ENCODE data around the gene BMI1. TPM values are rescaled to one million over a fixed set of nuclear protein-coding genes. Genes with fewer than 3 reads are reported as not detected.
"Not testable (repeated sequence)": the region's sequence is repeated elsewhere in the genome, so short reads cannot be mapped to it uniquely, and the experiment has no call there.

The BMI1 gene
- total RNA-seq, 1 experiment from 2014 or later: 114 TPM

DNA sequence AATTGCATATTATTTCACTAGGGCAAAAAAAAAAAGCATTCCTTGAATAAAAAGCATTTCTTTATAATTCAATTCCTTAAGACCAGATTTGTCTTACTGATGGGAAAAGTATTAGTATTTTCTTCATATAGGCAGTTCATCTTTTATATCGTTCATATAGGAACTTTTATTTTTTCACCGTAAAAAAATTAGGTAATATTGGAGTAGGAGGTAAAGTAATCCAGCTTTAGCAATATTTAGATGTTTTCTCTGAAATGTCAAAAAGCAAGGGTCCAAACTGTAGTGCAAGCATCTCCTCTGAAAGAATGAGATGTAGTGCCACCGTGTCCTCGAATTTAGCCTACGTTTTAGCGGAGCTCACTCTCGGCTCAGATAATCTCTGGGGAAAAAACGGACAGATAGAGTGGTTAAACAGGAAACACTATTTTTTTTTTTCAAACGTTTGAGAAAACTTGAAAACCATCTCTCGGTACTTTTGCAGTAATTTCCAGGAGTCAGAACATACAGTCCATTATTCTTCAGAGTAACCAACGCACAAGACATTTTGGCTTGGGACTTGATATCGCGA, 18.9 kb downstream of the BMI1 start:
- DNase-seq (ENCODE audit: low read depth): no peak

DNA sequence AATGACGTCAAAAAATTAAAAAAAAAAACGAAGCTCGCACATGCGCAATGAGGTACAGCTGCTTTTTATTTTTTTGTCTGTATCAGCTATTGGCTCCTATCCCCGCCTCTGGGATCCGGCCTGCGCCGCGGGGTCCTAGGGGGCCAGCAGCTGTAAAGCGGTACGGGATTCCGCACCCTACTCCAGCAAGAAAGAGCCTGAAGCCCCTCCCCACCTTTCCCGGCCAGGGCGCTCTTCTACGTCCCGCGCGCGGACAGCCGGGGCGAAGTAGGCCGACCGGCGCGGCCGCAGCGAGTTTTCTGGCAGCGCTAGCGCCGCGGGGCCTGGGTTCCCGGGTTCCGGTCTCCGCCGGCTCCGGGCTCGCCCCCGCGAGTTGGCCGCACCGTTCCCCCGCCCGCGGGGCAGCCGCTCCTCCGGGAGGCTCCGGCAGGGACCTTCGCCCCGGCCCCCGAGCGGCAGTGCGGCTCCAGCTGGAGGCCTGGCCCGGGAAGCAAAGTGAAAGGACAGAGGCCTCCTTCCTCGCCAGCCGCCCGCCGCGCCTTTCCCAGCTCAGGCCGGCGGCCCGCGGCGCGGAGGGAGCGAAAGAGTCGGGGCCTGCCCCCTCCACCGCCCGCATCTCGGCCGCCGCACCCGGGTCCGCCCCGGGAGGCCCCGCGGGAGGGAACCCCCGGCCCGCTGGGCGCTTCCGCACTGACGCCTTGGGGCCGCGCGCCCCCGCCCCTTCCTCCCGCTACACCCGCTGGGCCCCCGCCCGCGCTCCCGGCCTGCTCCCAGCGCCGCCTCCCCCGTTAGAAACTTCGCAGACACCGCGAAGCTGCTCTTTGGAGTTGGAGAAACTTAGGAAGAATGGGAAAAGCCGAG, 19.7 kb downstream of the BMI1 start:
- DNase-seq (ENCODE audit: low read depth): peak; percentile 80

DNA sequence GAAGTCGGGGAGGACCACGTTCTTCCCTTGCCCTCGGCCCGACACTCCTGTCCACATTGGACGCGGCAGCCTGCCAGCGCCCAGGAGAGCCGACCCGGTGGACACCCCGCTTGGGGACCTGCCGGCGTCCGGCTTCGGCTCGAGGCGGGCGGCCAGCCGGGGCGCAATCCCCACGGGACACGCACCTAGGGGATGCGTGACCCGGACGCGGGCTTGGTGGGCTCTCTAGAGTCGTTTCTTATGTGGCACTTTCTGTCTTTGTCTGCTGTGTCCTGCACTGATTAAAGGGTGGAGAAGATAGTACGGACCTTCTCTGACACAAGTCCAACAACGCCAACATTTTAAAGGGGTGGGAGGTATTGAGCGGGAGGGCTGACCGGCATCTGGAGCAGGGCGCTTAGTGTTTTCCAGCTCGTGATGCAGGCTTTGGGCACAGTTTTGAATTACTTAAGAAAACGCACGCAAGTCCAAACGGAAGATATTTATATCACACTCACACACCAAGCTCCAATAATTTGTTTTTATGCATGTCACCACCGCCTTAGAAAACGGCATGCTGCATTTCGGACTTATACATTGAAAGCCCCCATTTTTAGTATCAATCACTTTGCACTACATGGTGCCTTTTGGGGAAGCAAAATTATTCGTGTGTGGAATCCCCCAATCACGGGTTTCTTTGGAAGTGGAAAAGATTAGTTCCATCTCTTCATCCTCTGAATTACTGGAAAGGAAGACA, 20.5 kb downstream of the BMI1 start:
- DNase-seq (ENCODE audit: low read depth): peak; percentile 37

DNA sequence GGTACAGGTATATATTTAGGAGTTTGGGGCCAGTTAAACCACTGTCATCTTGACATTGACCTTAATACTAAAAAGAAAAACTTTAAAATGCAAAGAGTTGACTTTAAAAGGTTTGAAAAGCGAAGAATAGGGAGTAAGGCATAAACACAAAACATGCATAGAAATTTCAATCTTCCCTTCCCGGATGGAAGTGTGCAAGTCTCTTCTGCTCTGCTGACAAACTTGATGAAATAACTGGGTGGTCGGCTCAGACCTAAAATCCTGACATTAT, 21.0 kb downstream of the BMI1 start:
- no peak for DNase-seq (ENCODE audit: low read depth)

DNA sequence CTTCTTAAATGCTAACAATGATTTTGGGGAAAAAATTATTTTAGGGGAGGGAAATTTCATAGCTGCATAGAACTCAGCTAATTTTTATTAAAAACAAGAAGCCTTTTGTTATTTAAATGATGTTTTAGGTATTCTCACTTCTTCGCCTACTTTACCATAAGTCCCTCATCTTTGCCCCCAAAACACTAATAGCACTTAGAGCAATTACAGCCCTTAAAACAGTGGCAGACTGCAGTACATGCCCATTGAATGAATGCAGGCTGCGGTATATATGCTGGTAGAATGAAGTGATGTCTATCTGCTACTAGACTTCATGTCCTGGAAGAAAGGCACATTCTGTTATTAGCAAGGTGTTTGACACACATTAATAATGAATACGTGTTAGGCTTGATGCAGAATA, 21.5 kb downstream of the BMI1 start:
- no peak for DNase-seq (ENCODE audit: low read depth)

DNA sequence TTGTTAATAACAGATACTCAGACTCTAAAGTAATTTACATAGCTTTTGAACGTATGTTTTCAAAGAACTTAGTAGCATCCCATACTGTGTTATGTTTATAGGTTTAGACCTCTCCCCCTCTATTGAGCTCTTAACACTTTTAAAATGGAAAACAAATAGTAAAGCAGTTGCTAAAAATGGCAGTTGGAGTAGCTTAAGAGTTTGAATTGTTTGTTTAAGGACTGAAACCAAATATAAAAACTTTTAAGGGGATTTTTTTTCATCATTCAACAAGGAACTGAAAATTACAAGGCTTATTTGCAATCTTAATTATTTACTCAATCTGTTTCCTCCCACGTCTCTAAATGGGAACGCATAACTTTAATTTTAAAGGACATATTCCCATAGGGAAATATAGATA, 22.8 kb downstream of the BMI1 start:
- DNase-seq (ENCODE audit: low read depth): no peak

DNA sequence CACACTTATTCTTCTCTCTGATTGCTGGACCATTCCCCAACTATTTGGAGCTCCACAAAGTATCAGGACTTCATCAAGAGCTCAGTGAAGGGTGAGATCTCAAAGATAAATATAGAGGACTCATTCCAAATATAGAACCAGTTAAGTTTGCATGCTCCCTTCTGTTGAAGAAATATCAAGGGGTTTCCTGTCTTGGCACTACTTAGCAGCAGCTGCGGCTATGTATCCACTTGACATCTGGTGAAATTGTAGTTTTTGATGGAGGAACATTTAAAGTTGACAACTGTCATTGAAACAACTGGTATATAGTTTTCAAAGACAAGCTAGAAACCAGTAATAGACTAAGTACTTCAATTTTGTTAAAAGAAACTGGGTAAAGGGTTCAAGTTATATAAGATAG, 23.4 kb downstream of the BMI1 start:
- DNase-seq (ENCODE audit: low read depth): no peak

DNA sequence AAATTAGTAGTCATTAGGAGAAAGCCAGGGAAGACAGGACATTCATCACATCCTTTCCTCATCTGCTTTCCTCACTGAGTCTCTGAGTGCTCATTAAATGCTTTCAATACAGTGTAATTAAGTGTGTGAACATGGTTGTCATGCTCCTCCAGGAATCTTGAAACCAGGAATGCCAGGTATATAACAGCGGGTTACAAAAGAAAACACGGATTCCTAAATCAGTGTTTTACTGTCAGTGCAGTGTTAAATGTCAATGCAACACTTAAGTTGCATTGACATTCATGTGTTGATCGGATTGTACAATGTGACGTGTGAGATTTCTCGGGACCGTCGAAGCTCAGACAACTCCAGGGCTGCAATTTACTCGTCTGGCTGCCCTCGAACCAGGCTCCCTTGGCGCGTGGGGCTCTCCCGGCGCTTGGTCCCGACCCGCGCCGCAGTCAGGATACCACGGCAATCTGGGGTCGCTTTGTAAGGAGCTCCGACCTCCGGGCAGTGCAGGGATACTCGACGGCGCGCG, 23.9 kb downstream of the BMI1 start:
- DNase-seq (ENCODE audit: low read depth): no peak

DNA sequence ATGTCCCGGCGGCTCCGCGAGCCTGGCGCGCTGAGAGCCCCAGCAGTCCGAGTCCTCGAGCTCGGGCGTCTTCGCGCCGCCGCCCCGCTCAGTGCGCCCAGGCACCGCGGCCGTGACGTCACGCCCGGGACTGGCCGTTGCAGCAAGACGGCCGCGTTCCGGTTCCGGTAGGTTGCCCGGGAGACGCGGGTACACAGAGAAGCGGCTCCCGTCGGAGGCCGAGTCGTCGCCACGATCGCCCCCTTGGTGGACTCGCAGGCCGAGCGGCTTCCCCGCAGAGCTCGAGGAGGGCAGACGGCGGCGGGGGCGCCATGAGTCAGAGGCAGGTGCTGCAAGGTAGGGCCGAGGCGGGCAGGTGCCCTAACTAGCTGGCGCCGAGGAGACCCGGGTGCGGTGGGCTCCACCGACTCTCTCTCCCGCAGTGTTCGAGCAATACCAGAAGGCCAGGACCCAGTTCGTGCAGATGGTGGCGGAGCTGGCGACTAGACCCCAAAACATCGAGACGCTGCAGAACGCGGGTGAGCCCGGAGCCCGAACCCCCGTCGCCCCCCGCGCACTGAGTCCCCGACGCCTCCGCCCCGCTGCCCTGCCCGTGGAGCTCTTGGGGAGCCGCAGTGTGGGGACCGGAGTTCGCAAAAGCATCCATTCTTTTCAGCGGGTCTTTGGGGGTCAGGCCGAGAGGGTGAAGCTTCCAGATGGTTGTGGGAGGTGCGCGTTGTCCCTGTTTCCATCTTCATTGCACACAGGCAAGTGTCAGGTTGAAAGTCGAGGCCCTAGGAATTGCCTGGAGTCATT, 24.6 kb downstream of the BMI1 start, which contains the start of gene SPAG6:
Gene SPAG6 (plus strand): TSS at position 196 of the 795 bp plus-strand sequence. CDS start 116 bp downstream, at position 312.
- DNase-seq (ENCODE audit: low read depth): no peak

DNA sequence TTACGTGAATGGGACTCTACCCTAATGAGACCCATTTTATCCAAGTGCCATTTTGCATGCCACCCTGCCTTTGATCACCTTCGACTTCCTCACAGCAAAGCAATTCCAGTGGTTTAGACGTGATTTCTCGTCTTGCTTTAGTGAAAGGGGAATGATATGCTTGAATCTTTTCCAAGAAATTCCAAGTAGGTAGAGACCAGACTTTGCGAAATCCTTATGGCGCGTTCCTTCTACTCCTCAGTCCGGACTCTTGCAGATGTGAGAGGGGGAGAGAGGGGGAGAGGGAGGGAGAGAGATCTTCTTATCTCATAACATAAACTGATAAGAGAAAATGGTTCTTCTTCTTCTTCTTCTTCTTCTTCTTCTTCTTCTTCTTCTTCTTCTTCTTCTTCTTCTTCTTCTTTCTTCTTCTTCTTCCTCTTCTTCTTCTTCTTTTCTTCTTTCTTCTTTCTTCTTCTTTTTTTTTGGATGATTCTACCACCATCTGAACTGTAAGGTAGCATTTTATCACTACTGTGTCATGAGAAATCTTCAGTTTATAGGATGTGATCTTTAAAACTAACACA, 25.3 kb downstream of the BMI1 start:
- DNase-seq (ENCODE audit: low read depth): no peak

DNA sequence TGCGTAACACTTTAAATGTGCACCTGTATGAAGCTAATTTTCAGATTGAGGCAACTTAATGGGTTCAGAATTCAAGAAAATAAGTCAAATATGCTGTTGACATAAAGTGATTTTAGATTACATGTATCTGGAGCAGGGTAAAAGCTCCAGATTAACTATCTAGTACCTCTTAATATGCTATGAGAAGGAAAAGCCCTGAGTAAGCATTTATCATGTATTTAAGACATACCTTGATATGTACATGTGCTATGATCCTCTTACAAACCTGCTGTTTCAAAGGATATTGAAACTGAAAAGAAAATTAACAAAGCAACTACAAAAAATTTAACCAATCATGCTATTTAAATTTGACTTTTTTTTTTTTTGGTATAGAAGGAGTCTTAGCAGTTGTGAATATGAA, 28.9 kb downstream of the BMI1 start:
- no peak for DNase-seq (ENCODE audit: low read depth)

DNA sequence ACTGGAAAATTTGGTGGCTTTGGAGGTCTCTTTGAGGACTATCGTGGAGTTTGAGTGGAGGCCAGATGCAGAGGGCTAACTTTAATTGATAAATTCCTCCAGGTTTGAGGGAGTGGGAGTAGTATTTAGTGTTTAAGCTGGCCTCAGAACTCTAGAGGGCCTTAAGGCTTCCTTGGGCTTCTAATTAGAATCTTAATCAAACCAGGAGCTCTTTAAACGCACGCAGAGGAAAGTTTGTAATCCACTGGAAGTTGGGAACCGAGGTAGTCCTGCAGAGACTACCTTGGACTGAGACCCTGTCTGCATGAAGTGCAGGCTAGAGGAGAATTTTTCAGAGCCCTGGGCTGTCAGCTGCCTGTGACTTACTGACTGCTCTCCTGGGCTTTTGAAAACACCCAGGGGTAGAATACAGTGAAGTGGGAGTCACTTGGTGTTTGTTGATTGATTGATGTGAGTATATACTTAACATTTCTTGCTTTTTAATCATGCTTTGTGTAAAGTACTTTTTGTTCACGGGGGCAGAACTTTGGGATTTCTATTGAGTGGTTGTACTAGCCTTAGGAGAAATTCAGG, 30.3 kb downstream of the BMI1 start:
- DNase-seq (ENCODE audit: low read depth): no peak

DNA sequence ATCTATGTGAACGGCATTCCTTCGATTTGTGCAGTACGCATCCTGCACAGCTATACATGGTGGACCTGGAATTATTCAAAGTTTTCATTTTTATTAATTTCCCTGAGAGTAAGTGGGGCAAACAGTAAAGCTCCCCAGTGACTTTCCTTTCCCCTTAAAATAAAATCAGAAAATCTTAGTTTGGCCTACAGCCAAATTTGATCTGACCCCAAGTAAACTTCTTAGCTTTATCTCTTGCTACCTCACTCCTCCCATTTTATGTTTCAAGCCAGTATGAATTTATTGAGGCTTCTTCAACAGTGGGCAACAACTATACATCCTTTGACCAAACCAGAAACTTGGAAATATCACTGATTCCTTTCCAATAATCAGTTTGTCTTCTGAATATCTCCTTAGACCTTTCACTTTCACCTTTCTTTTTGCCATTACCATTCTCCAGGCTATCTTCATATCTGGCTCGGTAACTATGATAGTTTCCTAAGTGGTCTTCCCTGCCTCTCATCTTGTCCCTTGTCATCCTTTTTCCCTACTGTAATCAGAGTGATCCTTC, 35.5 kb downstream of the BMI1 start:
- no peak for DNase-seq (ENCODE audit: low read depth)

DNA sequence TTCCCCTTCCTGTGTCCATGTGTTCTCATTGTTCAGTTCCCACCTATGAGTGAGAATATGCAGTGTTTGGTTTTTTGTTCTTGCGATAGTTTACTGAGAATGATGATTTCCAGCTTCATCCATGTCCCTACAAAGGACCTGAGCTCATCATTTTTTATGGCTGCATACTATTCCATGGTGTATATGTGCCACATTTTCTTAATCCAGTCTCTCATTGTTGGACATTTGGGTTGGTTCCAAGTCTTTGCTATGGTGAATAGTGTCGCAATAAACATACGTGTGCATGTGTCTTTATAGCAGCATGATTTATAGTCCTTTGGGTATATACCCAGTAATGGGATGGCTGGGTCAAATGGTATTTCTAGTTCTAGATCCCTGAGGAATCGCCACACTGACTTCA, 36.9 kb downstream of the BMI1 start:
- DNase-seq (ENCODE audit: low read depth): not testable (repeated sequence)

DNA sequence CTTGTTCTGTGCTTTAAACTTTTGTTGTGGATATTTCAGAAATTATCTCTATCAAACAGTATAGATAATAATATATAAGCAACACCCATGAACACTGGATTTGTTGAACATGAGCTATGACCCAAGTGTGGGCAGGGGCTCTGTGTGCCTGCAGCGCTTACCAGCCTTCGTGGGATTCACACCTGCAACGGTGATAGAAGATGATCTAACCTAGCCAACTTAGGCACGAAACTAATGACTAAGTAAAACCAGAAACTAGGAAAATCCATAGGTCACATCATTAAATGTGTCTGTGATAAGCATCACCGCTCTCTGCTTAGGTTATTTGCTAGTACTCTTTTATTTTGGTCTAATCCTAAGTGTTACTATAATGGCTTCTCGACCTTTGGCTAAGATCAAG, 42.4 kb downstream of the BMI1 start:
- no peak for DNase-seq (ENCODE audit: low read depth)

DNA sequence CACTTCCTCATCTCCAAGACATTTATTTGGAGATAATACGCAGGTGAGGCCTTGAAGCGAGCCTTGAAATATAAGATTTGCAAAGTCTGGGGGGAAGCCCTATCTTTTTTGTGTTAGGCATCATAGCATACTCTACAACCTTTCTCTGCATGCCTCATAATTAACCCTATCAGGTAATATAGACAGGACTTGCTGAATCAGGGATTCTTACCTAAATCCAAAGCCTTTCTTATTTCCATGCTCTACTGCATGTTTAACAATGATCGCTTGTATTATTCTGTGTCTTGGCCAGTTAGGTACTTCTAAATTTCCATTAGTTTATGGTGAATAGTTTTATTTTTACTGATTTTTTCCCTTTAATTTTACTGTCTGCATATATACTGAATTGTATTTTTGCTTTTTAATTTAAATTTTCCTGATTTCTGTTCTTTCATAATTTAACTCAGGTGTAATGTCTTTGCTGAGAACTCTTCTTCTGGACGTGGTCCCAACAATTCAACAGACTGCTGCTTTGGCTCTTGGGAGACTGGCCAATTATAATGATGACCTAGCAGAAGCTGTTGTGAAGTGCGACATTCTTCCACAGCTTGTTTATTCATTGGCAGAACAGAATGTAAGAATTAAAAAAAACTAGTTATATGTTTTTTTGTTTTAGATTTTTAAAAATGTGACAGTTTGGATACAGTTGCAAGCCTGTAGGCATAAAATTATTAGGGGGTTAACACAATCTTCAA, 43.7 kb downstream of the BMI1 start:
- no peak for DNase-seq (ENCODE audit: low read depth)

DNA sequence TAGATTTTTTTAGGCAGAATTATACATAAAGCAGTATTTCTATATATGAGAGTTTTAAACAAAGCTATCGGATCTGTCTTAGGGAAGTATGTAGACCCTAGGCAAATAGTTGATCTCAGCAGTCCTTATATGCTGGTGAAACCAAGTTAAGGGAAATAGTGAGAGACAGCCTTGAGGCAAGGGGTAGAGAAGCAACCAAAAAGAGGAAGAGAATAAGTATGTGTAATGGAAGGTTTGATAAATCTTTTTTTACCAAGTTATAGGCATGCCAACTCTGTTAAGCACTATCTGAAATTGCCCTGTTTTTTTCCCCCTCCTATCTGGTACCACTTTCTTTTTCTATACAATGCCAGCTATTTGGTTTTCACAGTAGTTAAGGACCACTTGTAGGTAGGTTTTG, 44.3 kb downstream of the BMI1 start:
- DNase-seq (ENCODE audit: low read depth): no peak

DNA sequence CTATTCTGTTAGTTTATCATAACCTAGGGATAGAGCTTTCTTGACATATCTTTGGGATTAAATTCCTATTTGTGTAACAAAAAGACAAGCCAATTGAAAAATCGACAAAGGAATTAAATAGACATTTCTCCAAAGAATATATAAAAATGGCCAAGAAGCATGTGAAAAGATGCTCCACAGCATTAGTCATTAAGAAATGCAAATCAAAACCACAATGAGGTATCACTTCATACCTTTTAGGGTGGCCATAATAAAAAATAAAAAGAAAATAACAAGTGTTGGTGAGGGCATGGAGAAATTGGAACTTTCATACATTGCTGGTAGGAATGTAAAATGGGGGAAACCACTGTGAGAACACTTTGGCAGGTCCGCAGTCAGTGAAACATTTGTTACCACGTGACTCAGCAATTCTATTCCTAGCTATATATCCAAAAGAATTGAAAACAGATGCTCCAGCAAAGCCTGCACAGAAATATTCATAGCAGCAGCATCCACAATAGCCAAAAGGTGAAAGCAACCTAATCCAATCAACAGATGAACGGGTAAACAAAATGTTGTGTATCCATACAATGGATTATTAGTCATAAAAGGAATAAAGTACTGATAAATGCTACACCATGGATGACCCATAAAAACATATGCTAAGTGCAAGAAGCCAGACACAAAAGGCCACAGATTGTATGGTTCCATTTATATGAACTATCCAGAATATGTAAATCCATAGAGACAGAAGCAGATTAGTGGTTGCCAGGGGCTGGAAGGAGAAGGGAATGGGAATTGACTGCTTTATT, 44.9 kb downstream of the BMI1 start:
- peak; percentile 42 for DNase-seq (ENCODE audit: low read depth)

DNA sequence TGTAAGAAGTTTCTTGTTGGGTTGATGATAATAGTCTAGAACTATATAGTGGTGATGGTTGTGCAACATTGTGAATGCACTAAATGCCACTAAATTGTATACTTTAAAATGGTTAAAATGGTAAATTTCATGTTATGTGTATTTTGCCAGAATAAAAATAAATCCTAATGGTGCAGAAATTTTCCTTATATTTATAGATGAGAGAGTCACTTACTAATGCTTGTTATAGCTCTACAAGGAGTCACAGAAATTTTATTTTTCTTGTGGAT, 45.5 kb downstream of the BMI1 start:
- no peak for DNase-seq (ENCODE audit: low read depth)

DNA sequence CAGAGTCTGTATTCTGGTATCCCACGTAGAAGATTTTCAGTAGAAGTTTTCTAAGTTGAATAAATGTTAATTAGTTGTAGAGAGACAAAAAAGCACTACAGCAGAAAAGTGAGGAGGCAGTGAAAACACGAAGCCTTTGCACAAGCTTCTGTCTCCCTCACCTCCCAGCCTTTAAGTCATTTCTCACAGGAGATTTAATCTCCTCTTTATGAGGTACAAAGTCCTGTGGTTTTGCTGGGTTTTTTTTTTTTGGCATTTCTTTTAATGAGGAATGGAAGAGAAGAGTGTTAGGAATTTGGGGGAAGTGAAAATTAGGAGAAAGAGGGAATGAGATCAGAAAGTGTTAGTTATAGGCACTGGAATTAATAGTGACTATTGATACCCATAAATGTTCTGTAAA, 45.9 kb downstream of the BMI1 start:
- no peak for DNase-seq (ENCODE audit: low read depth)

Measured in RPMI7951 (cell line).